GM12878 (cell line): Measurements from ENCODE around the gene TBL3. TPM values are rescaled to one million over a fixed set of nuclear protein-coding genes. Genes with fewer than 3 reads are reported as not detected.

Source experiments
- ATAC-seq: fragments of 200-7000 bp; cut with Tn5 transposase; 3 replicates; pipeline ENCODE4 v1.9.1; 2020; ENCODE audit warnings: mild to moderate bottlenecking, moderate library complexity
- BruUV-seq: library from RNA; stranded (reverse); fragments of 400-500 nt; replicated peaks from 2 replicates; lab custom pipeline; 2021; lab: Mats Ljungman, UMichigan
- CTCF ChIA-PET: fragments of 300-600 bp; sonication (Branson Sonifier 250); formaldehyde crosslinking; extraction: SDS; loops from one replicate; lab custom pipeline; 2021; ENCODE audit warnings: inconsistent platforms; lab: Yijun Ruan, JAX
- POLR2A ChIA-PET: fragments of 350-600 bp; formaldehyde crosslinking; extraction: SDS; loops from one replicate; lab custom pipeline; 2021; ENCODE audit warnings: inconsistent platforms; lab: Charles Lee
- RAD21 ChIA-PET: fragments of 300-600 bp; sonication (Branson Sonifier 250); formaldehyde crosslinking; loops from one replicate; lab custom pipeline; 2023; ENCODE audit warnings: antibody characterized with exemption; ENCODE audit not compliant: unreplicated experiment; lab: Charles Lee
- SMC1A ChIA-PET: fragments of 300-600 bp; sonication (Branson Sonifier 250); formaldehyde crosslinking; loops from one replicate; lab custom pipeline; 2023; ENCODE audit not compliant: unreplicated experiment, uncharacterized antibody; lab: Charles Lee
- DNase-seq: peaks from one replicate; pipeline ENCODE4 v3.0.0-alpha.2; 2011; ENCODE audit warnings: low read depth, low spot score
- FAIRE-seq: peaks from 3 replicates; lab custom pipeline; 2011; peaks lifted over from hg19 to GRCh38; lab: Jason Lieb, UNC
- H2AFZ ChIP-seq: 2 replicates; pipeline ENCODE4 v1.6.0; 2011; ENCODE audit warnings: low read depth, low read length, control low read depth; ENCODE audit not compliant: control insufficient read depth
- H3K27ac ChIP-seq: 2 replicates; pipeline ENCODE4 v1.5.1; 2011; ENCODE audit warnings: control low read depth; ENCODE audit not compliant: control insufficient read depth, insufficient read depth
- H3K27me3 ChIP-seq, 2 experiments: replicated peaks in 1 of 2; 2 replicates each; pipeline versions ENCODE4 v1.6.0 to v1.6.1; 2011; ENCODE audit warnings: low read length in 1 of 2; ENCODE audit not compliant: control insufficient read depth in 2 of 2, insufficient read depth in 2 of 2
- H3K36me3 ChIP-seq, 2 experiments: 2 replicates each; pipeline ENCODE4 v1.5.1; 2011; ENCODE audit warnings: low read length in 1 of 2; ENCODE audit not compliant: control insufficient read depth in 2 of 2, insufficient read depth in 2 of 2
- H3K4me1 ChIP-seq: 2 replicates; pipeline ENCODE4 v1.6.1; 2011; ENCODE audit warnings: mild to moderate bottlenecking, low read length, moderate library complexity, mixed read lengths; ENCODE audit not compliant: control insufficient read depth, insufficient read depth
- H3K4me2 ChIP-seq: 2 replicates; pipeline ENCODE4 v1.6.0; 2011; ENCODE audit warnings: control low read depth; ENCODE audit not compliant: control insufficient read depth, insufficient read depth
- H3K4me3 ChIP-seq: fragments of 200-600 bp; sonication (generic); 2 replicates; pipeline ENCODE4 v1.5.1; 2016
- H3K79me2 ChIP-seq: 2 replicates; pipeline ENCODE4 v1.6.0; 2011; ENCODE audit warnings: low read length; ENCODE audit not compliant: control insufficient read depth, insufficient read depth
- H3K9ac ChIP-seq: 2 replicates; pipeline ENCODE4 v1.8.0; 2011; ENCODE audit warnings: low read length, control low read depth, mixed read lengths; ENCODE audit not compliant: control insufficient read depth, insufficient read depth
- H3K9me3 ChIP-seq: replicated peaks from 3 replicates; pipeline ENCODE4 v1.5.1; 2011; ENCODE audit warnings: mild to moderate bottlenecking, low read length; ENCODE audit not compliant: control insufficient read depth, insufficient read depth
- H4K20me1 ChIP-seq: 2 replicates; pipeline ENCODE4 v1.6.0; 2011; ENCODE audit not compliant: control insufficient read depth, insufficient read depth
- BCL3 ChIP-seq: IDR thresholded peaks from 2 replicates; pipeline ENCODE4 v1.6.1; 2011; ENCODE audit warnings: borderline replicate concordance, low read depth, mild to moderate bottlenecking, moderate library complexity, low read length; ENCODE audit not compliant: insufficient read depth, poor library complexity, severe bottlenecking
- BCLAF1 ChIP-seq: fragments of 450-650 bp; IDR thresholded peaks from 2 replicates; pipeline ENCODE4 v1.6.1; 2017; ENCODE audit warnings: antibody characterized with exemption, mild to moderate bottlenecking, moderate library complexity
- CEBPB ChIP-seq, 2 experiments: fragments of 150-350 bp in 1 of 2; IDR thresholded peaks; 2 replicates each; pipeline ENCODE4 v1.6.1; 2012 to 2014; ENCODE audit warnings: low read depth in 2 of 2, low read length in 2 of 2, borderline replicate concordance in 1 of 2, inconsistent platforms in 1 of 2
- EZH2 ChIP-seq: IDR thresholded peaks from 2 replicates; pipeline ENCODE4 v1.6.1; 2012; ENCODE audit warnings: low read depth, mild to moderate bottlenecking, control low read depth, inconsistent platforms, low read length, borderline replicate concordance; ENCODE audit not compliant: control insufficient read depth
- HDAC2 ChIP-seq: fragments of 200-600 bp; sonication (generic); IDR thresholded peaks from 2 replicates; pipeline ENCODE4 v1.6.1; 2017
- MTA2 ChIP-seq: fragments of 450-650 bp; IDR thresholded peaks from 2 replicates; pipeline ENCODE4 v1.6.1; 2016; ENCODE audit warnings: low read depth, mild to moderate bottlenecking, moderate library complexity
- MYB ChIP-seq: fragments of 150-350 bp; IDR thresholded peaks from 2 replicates; pipeline ENCODE4 v1.6.1; 2014; ENCODE audit warnings: mild to moderate bottlenecking, low read depth, low read length, borderline replicate concordance
- NBN ChIP-seq: fragments of 450-650 bp; IDR thresholded peaks from 2 replicates; pipeline ENCODE4 v1.6.1; 2016
- NKRF ChIP-seq: fragments of 450-650 bp; conservative IDR thresholded peaks from 2 replicates; pipeline ENCODE4 v1.6.1; 2017; ENCODE audit warnings: mild to moderate bottlenecking, moderate library complexity
- PKNOX1 ChIP-seq: fragments of 450-650 bp; IDR thresholded peaks from 2 replicates; pipeline ENCODE4 v1.6.1; 2016; ENCODE audit warnings: mild to moderate bottlenecking
- SP1 ChIP-seq: IDR thresholded peaks from one replicate; pipeline ENCODE4 v1.6.1; 2011; ENCODE audit warnings: low read depth, low read length
- WGBS: methylation state at CpG from one replicate; pipeline ENCODE4 v1.1.6; 2016; ENCODE audit warnings: low lambda C conversion rate; ENCODE audit not compliant: insufficient replicate concordance, insufficient coverage; ENCODE audit errors: missing lambda C conversion rate; 5-methylcytosine and 5-hydroxymethylcytosine counted together
- in situ Hi-C: fragments of 300-500 bp; cut with MboI; formaldehyde crosslinking; loops from 9 replicates; pipeline ENCODE4 v1.14.3; 2018; ENCODE audit warnings: mixed read lengths
- intact Hi-C: fragments of 100-400 bp; cut with micrococcal nuclease; formaldehyde crosslinking; loops from one replicate; pipeline ENCODE4 v1.14.2; 2022; ENCODE audit not compliant: unreplicated experiment
- polyA plus RNA-seq, 11 experiments: library from polyadenylated mRNA; depleted of rRNA in 4 of 11; unstranded in 6 of 11; stranded (reverse) in 5 of 11; fragments of >200 nt; fragmentation: Nextera tagmentation in 4 of 11; fragmentation: Illumina TruSeq in 1 of 11; extraction: Ambion mirVana in 4 of 11; extraction: Trizol in 1 of 11; gene quantifications; 1 replicate in 1 of 11; 2 replicates in 10 of 11; pipeline versions ENCODE4 v1.2.1 to v1.2.3, GENCODE V29; 2011 to 2016; ENCODE audit warnings: inconsistent platforms in 2 of 11, missing spikeins in 2 of 11, low read depth in 1 of 11
- total RNA-seq, 4 experiments: library from RNA; depleted of rRNA in 3 of 4; stranded (reverse); fragments of >200 nt in 3 of 4; fragmentation: Illumina TruSeq in 1 of 4; extraction: Trizol in 1 of 4; gene quantifications; 2 replicates each; pipeline versions ENCODE4 v1.2.1 to v1.2.3, GENCODE V29; 2013 to 2021

Gene TBL3
- total and polyA plus RNA-seq, 10 of the 15 experiments (the other 5 are each of a cell fraction or from before 2014, with no cell fraction given): 1.2 to 101 (median 34.2) TPM

GRCh38 chr16:2003827-2004641 lies 32.2 kb downstream of the TBL3 start:
- ATAC-seq (peak; percentile 97), DNase-seq (no peak), FAIRE-seq (peak; percentile 88)
- no peak overlapping the region for H3K4me3 ChIP-seq
- no TSS peak for BruUV-seq
- RAD21 ChIA-PET: interaction anchor here (0.5 to 2.5 kb wide), 5 partner anchors 12 to 151 kb away, joined by 3 to 14 read pairs (median 3); partner anchors contain the start of gene RPS2
- H3K9me3 ChIP-seq: no peaks in the 10 kb centered on the region
- in situ Hi-C loops: no loop called here
- peaks cover 6% of the 10 kb centered on the region for H4K20me1 ChIP-seq
- 33% methylated on average over 36 of the region's 36 CpGs for WGBS
- no peak overlapping the region for H2AFZ ChIP-seq
- intact Hi-C loops: no loop called here
- H3K4me2 ChIP-seq: peak overlapping the region; percentile 43; the same call in 1 of the 2 replicates
- H3K4me1 ChIP-seq: peaks cover 15% of the 10 kb centered on the region
- CTCF ChIA-PET: interaction anchor here (0.6 to 4.3 kb wide), 27 partner anchors 11 to 483 kb away, joined by 3 to 54 read pairs (median 5); partner anchors contain the start of genes MLST8, NDUFB10, NOXO1 and NTHL1
- H3K79me2 ChIP-seq: peaks cover 52% of the 10 kb centered on the region
- no peak overlapping the region for H3K27ac ChIP-seq
- H3K36me3 ChIP-seq: peaks cover 0 to 44% of the 10 kb centered on the region in 2 experiments; a peak in 3 of 4 replicates
- H3K9ac ChIP-seq: no peak overlapping the region
- SMC1A ChIA-PET: interaction anchor here (0.9 to 2.1 kb wide), 6 partner anchors 13 to 248 kb away, joined by 3 to 14 read pairs (median 4); partner anchors contain the start of genes ECI1 and TRAF7
- POLR2A ChIA-PET: interaction anchor here (0.8 to 2.2 kb wide), 8 partner anchors 10 to 151 kb away, joined by 3 to 10 read pairs (median 4); partner anchors contain the start of genes NOXO1, RPS2 and TRAF7
- no peaks in the 10 kb centered on the region for H3K27me3 ChIP-seq
- TF ChIP-seq NKRF (no peak; the same call in 1 of the 2 replicates), NBN (0 out of 2 replicates have a peak, but pooled peaks have one; percentile 34), PKNOX1 (peak; percentile 83), BCL3 (no peak), EZH2 (no peak), MTA2 (no peak), SP1 (peak; percentile 75), HDAC2 (no peak), BCLAF1 (no peak), MYB (no peak), CEBPB (IDR thresholded peaks at IDR 0.05; ENCODE audit: borderline replicate concordance in 1 of 2, low read depth in 2 of 2, low read length in 2 of 2) (no peak)
